ENCODE data around the gene PLAC1.

- TF ChIP-seq POLR2AphosphoS5 (IDR thresholded peaks at IDR 0.05; ENCODE audit: borderline replicate concordance, low read depth, low read length) (no peak), EZH2 (IDR thresholded peaks at IDR 0.05) (no peak)
Measured at GRCh38 chrX:134634691-134635090, 23.6 kb downstream of the PLAC1 start.

Measured in SK-N-MC (cell line).